GM20431 (cell line): ENCODE measurements around the gene RIPK1.
"Not testable (repeated sequence)": the region's sequence is repeated elsewhere in the genome, so short reads cannot be mapped to it uniquely, and the experiment has no call there.

Experiments used
- in situ Hi-C: fragments of 300-500 bp; cut with MseI, MboI; formaldehyde crosslinking; loops from one replicate; pipeline ENCODE4 v1.15.0; 2020; ENCODE audit warnings: low sequenced_read_pairs; ENCODE audit not compliant: unreplicated experiment

The RIPK1 gene

GRCh38 chr6:3128356-3129108 is 60.2 kb downstream of the RIPK1 start:
- in situ Hi-C loops = loop anchor here (25.0 kb wide), 1 partner anchor 609 kb away; no protein-coding TSS in a partner anchor

DNA sequence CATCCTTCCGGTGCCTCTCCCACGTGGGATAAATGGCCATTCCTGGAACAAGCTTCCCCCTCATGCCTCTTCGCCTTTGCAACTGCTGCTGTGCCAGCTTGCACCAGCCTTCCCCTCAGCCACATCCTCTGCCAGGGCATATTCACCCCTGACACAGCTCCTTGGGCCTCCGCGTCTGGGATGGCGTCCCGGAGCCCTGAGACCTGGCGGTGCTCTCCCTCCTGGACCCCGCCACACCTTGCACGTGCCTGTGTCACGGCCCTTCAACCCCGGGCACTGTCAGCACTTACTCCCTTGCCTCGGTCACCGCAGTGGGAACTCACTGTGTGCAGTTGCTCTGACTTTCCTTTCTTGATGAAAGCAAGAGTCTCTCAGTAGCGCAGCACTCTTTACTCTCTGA is 63.4 kb downstream of the RIPK1 start:
- in situ Hi-C loops = loop anchor here (10.0 to 25.0 kb wide), 2 partner anchors 113 to 606 kb away; no protein-coding TSS in a partner anchor

- in situ Hi-C loops = loop anchor here (10.0 to 25.0 kb wide), 2 partner anchors 111 to 604 kb away; no protein-coding TSS in a partner anchor
These were observed 65.2 kb downstream of the RIPK1 start for GRCh38 chr6:3133515-3133914.

GRCh38 chr6:3135668-3136291 is 67.5 kb downstream of the RIPK1 start:
- in situ Hi-C loops = loop anchor here (10.0 to 25.0 kb wide), 2 partner anchors 109 to 602 kb away; no protein-coding TSS in a partner anchor

GRCh38 chr6:3136292-3137011 is 68.2 kb downstream of the RIPK1 start:
- in situ Hi-C loops = loop anchor here (10.0 to 25.0 kb wide), 2 partner anchors 108 to 601 kb away; no protein-coding TSS in a partner anchor

- in situ Hi-C loops = loop anchor here (10.0 to 25.0 kb wide), 2 partner anchors 108 to 600 kb away; no protein-coding TSS in a partner anchor
These were observed 68.9 kb downstream of the RIPK1 start for GRCh38 chr6:3137057-3137777.

- in situ Hi-C loops = loop anchor here (10.0 to 25.0 kb wide), 2 partner anchors 107 to 599 kb away; no protein-coding TSS in a partner anchor
These were observed 69.6 kb downstream of the RIPK1 start for GRCh38 chr6:3137873-3138272.

- in situ Hi-C loops = loop anchor here (10.0 to 25.0 kb wide), 2 partner anchors 106 to 599 kb away; no protein-coding TSS in a partner anchor
These were observed 70.0 kb downstream of the RIPK1 start for GRCh38 chr6:3138341-3138740.

- in situ Hi-C loops = loop anchor here (10.0 to 25.0 kb wide), 2 partner anchors 106 to 598 kb away; no protein-coding TSS in a partner anchor
These were observed 71.0 kb downstream of the RIPK1 start for GRCh38 chr6:3139090-3139903.

DNA sequence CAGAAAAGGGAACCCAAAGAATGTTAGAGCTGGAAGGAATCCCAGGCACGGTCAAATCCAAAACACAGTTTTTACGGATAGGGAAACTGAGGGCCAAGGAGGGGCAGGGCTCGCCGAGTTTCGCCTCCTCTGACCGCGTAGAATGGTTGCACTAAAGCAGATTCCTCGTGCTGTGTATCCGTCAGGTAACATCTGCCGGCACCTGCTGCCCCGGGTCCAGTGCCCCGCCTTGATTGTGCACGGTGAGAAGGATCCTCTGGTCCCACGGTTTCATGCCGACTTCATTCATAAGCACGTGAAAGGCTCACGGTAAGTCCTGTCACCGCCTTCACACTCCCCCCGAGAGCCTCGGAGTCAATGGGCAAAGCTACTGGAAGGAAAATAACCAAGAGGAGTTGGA is 71.9 kb downstream of the RIPK1 start:
- in situ Hi-C loops = loop anchor here (25.0 kb wide), 1 partner anchor 597 kb away; no protein-coding TSS in a partner anchor

DNA sequence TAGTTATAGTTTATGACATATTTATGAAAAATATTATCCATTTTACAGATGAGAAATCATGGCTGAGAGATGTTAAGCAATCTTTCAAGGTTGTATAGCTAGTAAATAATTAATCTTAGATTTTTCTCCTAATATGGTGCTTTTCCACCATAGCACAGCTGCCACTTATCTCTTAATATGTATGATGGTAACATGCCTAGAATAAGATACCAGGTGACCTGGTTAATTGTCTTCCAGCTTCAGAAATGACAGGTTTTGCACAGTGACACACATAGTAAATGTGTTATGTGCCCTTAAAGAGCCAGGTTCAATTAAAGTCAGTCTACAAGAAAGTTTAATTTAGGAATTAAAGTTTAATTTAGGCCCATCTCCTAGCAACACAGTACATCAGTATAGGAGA is 74.2 kb downstream of the RIPK1 start:
- in situ Hi-C loops = loop anchor here (25.0 kb wide), 1 partner anchor 595 kb away; no protein-coding TSS in a partner anchor

DNA sequence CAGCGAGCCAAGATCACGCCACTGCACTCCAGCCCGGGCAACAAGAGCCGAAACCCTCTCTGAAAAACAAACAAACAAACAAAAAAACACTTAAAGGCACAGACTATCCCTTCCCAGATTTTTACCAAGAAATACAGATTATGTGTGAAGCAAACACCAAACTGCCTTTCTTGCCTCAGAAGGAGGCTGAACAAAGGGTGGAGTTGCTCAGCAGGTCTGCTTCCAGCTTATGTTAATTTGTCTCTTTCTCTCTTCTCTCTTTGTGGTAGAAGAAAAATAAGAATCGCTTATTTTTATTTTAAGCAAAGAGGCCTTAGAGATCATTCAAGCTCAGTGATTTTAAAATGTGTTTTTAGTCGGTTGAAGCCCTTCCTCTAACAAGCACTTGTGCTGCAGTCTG is 74.9 kb downstream of the RIPK1 start:
- in situ Hi-C loops = loop anchor here (25.0 kb wide), 1 partner anchor 594 kb away; no protein-coding TSS in a partner anchor

GRCh38 chr6:3144571-3144970 is 76.3 kb downstream of the RIPK1 start:
- in situ Hi-C loops = loop anchor here (25.0 kb wide), 1 partner anchor 593 kb away; no protein-coding TSS in a partner anchor

GRCh38 chr6:3147914-3148757 is 79.8 kb downstream of the RIPK1 start:
- in situ Hi-C loops = loop anchor here (25.0 kb wide), 1 partner anchor 589 kb away; no protein-coding TSS in a partner anchor

- in situ Hi-C loops = no loop called here
These were observed 83.4 kb downstream of the RIPK1 start for GRCh38 chr6:3151691-3152090.

DNA sequence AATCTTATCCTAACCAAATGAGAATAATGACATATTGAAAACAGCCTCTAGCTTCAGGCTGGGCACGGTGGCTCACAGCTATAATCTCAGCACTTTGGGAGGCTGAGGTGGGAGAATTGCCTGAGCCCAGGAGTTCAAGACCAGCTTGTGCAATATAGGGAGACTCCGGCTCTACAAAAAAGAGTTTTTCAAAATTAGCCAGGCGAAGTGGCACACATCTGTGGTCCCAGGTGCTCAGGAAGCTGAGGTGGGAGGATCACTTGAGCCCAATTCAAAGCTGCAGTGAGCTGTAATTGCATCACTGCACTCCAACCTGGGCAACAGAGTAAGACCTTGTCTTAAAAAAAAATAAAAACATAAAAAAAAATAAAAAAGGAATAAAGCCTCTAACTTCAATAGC is 84.4 kb downstream of the RIPK1 start:
- in situ Hi-C loops = no loop called here

DNA sequence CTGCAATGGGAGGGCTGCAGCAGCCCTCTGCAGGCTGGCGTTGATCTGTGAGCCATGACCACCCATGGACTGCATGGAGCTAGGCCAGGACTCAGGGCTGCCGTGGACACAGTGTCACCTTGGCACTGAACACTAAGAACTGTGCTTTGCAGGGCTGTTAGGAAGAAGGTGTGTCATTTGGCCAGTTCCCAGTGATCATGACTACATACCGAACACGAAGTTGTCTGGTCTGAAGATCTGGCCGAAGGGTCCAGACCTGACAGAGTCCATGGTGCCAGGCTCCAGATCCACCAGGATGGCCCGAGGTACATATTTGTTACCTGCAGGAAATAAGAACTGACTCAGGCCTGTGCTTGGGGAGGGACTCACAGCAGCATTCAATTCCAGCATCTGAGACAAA is 87.1 kb downstream of the RIPK1 start:
- in situ Hi-C loops = not testable (repeated sequence)
